ENCODE data around the gene KRT14. TPM values are rescaled to one million over a fixed set of nuclear protein-coding genes. Genes with fewer than 3 reads are reported as not detected.
"Not testable (repeated sequence)": the region's sequence is repeated elsewhere in the genome, so short reads cannot be mapped to it uniquely, and the experiment has no call there.

The KRT14 gene
- total RNA-seq, 1 experiment from 2014 or later: not detected

GRCh38 chr17:41542786-41543185, 43.9 kb downstream of the KRT14 start:
- not testable (repeated sequence) for H3K4me3 ChIP-seq, H3K27me3 ChIP-seq

GRCh38 chr17:41542357-41542756, 44.3 kb downstream of the KRT14 start:
- DNase-seq: no peak
- H3K9me3 ChIP-seq (replicated peaks): no peaks in the 10 kb centered on the region; the same call in 1 of the 2 replicates
- no peak overlapping the region for H3K27ac ChIP-seq
- no peaks in the 10 kb centered on the region for H3K27me3 ChIP-seq
- peaks cover 3% of the 10 kb centered on the region; the same call in 1 of the 2 replicates for H3K4me1 ChIP-seq
- H3K36me3 ChIP-seq: no peaks in the 10 kb centered on the region
- no peak overlapping the region for H3K4me3 ChIP-seq

More at GRCh38 chr17:41542786-41543185, 43.9 kb downstream of the KRT14 start:
- not testable (repeated sequence) for H3K9me3 ChIP-seq (replicated peaks); H3K27ac ChIP-seq; H3K4me1 ChIP-seq; H3K36me3 ChIP-seq; DNase-seq

GRCh38 chr17:41540921-41541625, 45.6 kb downstream of the KRT14 start:
- no peaks in the 10 kb centered on the region for H3K36me3 ChIP-seq
- H3K4me1 ChIP-seq: peaks cover 3% of the 10 kb centered on the region; the same call in 1 of the 2 replicates
- no peak overlapping the region for H3K27ac ChIP-seq
- DNase-seq: no peak
- H3K4me3 ChIP-seq: no peak overlapping the region
- H3K27me3 ChIP-seq: no peaks in the 10 kb centered on the region
- no peaks in the 10 kb centered on the region for H3K9me3 ChIP-seq (replicated peaks)

- Histone ChIP-seq H3K4me3 (no peak overlapping the region), H3K27ac (no peak overlapping the region), H3K27me3 (no peaks in the 10 kb centered on the region), H3K36me3 (no peaks in the 10 kb centered on the region), H3K9me3 (replicated peaks) (no peaks in the 10 kb centered on the region), H3K4me1 (peaks cover 3% of the 10 kb centered on the region; the same call in 1 of the 2 replicates)
- no peak for DNase-seq
Observed at GRCh38 chr17:41539979-41540701, 46.6 kb downstream of the KRT14 start.

GRCh38 chr17:41539071-41539492, 47.6 kb downstream of the KRT14 start:
- no peak overlapping the region for H3K27ac ChIP-seq
- H3K36me3 ChIP-seq: no peaks in the 10 kb centered on the region
- H3K27me3 ChIP-seq: no peaks in the 10 kb centered on the region
- no peak overlapping the region for H3K4me3 ChIP-seq
- no peak for DNase-seq
- peaks cover 3% of the 10 kb centered on the region; the same call in 1 of the 2 replicates for H3K4me1 ChIP-seq
- H3K9me3 ChIP-seq (replicated peaks): no peaks in the 10 kb centered on the region

- Histone ChIP-seq H3K27me3 (no peaks in the 10 kb centered on the region), H3K9me3 (replicated peaks) (no peaks in the 10 kb centered on the region), H3K27ac (no peak overlapping the region), H3K36me3 (no peaks in the 10 kb centered on the region), H3K4me3 (no peak overlapping the region), H3K4me1 (peaks cover 3% of the 10 kb centered on the region; the same call in 1 of the 2 replicates)
- DNase-seq: peak in 1 of 2 experiments; percentile 16
Observed at GRCh38 chr17:41538565-41538991, 48.1 kb downstream of the KRT14 start.

- Histone ChIP-seq H3K36me3 (no peaks in the 10 kb centered on the region), H3K27me3 (no peaks in the 10 kb centered on the region), H3K4me1 (peaks cover 3% of the 10 kb centered on the region; the same call in 1 of the 2 replicates), H3K4me3 (no peak overlapping the region), H3K27ac (no peak overlapping the region), H3K9me3 (replicated peaks) (no peaks in the 10 kb centered on the region)
- DNase-seq: no peak
Observed at GRCh38 chr17:41537990-41538389, 48.7 kb downstream of the KRT14 start.

- no peak overlapping the region for H3K27ac ChIP-seq
- no peak overlapping the region for H3K4me3 ChIP-seq
- H3K9me3 ChIP-seq (replicated peaks): no peaks in the 10 kb centered on the region
- no peak for DNase-seq
- H3K27me3 ChIP-seq: no peaks in the 10 kb centered on the region
- peaks cover 3% of the 10 kb centered on the region; the same call in 1 of the 2 replicates for H3K4me1 ChIP-seq
- H3K36me3 ChIP-seq: no peaks in the 10 kb centered on the region
Observed at GRCh38 chr17:41537614-41537954, 49.1 kb downstream of the KRT14 start.

GRCh38 chr17:41536741-41537613, 49.7 kb downstream of the KRT14 start:
- no peak for DNase-seq
- no peak overlapping the region for H3K27ac ChIP-seq
- no peaks in the 10 kb centered on the region for H3K36me3 ChIP-seq
- H3K9me3 ChIP-seq (replicated peaks): no peaks in the 10 kb centered on the region
- no peak overlapping the region for H3K4me3 ChIP-seq
- peaks cover 3% of the 10 kb centered on the region; the same call in 1 of the 2 replicates for H3K4me1 ChIP-seq
- H3K27me3 ChIP-seq: no peaks in the 10 kb centered on the region

- no peak overlapping the region for H3K4me3 ChIP-seq
- no peaks in the 10 kb centered on the region for H3K36me3 ChIP-seq
- no peaks in the 10 kb centered on the region for H3K27me3 ChIP-seq
- no peak overlapping the region for H3K27ac ChIP-seq
- no peaks in the 10 kb centered on the region for H3K9me3 ChIP-seq (replicated peaks)
- peaks cover 3% of the 10 kb centered on the region; the same call in 1 of the 2 replicates for H3K4me1 ChIP-seq
- no peak for DNase-seq
Observed at GRCh38 chr17:41535764-41536481, 50.8 kb downstream of the KRT14 start.

GRCh38 chr17:41534899-41535546, 51.7 kb downstream of the KRT14 start:
- Histone ChIP-seq H3K27me3 (no peaks in the 10 kb centered on the region), H3K4me1 (peaks cover 3% of the 10 kb centered on the region; the same call in 1 of the 2 replicates), H3K27ac (no peak overlapping the region), H3K4me3 (no peak overlapping the region), H3K36me3 (no peaks in the 10 kb centered on the region), H3K9me3 (replicated peaks) (no peaks in the 10 kb centered on the region)
- DNase-seq: no peak

GRCh38 chr17:41533613-41534012, 53.1 kb downstream of the KRT14 start:
- Histone ChIP-seq H3K4me3 (no peak overlapping the region), H3K27me3 (no peaks in the 10 kb centered on the region), H3K4me1 (no peaks in the 10 kb centered on the region; the same call in 1 of the 2 replicates), H3K36me3 (no peaks in the 10 kb centered on the region), H3K9me3 (replicated peaks) (no peaks in the 10 kb centered on the region), H3K27ac (no peak overlapping the region)
- no peak for DNase-seq

GRCh38 chr17:41532947-41533570, 53.6 kb downstream of the KRT14 start:
- Histone ChIP-seq H3K36me3 (no peaks in the 10 kb centered on the region), H3K4me1 (no peaks in the 10 kb centered on the region)

More at GRCh38 chr17:41532947-41533570, 53.6 kb downstream of the KRT14 start:
- H3K9me3 ChIP-seq (replicated peaks): no peaks in the 10 kb centered on the region
- DNase-seq: no peak
- no peak overlapping the region for H3K4me3 ChIP-seq
- H3K27ac ChIP-seq: no peak overlapping the region
- no peaks in the 10 kb centered on the region for H3K27me3 ChIP-seq
